Hematopoietic multipotent progenitor cell treated with erythropoietin and hydrocortisone succinate and interleukin-3 and kit ligand, for 6 days (in vitro differentiated cells): ENCODE results near the gene SLC45A1.
A peak's percentile ranks its signal among the peaks of the same experiment; 100 is the strongest.
"Not testable (repeated sequence)": the region's sequence is repeated elsewhere in the genome, so short reads cannot be mapped to it uniquely, and the experiment has no call there.

Source experiments
- DNase-seq: peaks from one replicate; pipeline ENCODE4 v3.0.0-alpha.2; 2015

SLC45A1 gene

DNA sequence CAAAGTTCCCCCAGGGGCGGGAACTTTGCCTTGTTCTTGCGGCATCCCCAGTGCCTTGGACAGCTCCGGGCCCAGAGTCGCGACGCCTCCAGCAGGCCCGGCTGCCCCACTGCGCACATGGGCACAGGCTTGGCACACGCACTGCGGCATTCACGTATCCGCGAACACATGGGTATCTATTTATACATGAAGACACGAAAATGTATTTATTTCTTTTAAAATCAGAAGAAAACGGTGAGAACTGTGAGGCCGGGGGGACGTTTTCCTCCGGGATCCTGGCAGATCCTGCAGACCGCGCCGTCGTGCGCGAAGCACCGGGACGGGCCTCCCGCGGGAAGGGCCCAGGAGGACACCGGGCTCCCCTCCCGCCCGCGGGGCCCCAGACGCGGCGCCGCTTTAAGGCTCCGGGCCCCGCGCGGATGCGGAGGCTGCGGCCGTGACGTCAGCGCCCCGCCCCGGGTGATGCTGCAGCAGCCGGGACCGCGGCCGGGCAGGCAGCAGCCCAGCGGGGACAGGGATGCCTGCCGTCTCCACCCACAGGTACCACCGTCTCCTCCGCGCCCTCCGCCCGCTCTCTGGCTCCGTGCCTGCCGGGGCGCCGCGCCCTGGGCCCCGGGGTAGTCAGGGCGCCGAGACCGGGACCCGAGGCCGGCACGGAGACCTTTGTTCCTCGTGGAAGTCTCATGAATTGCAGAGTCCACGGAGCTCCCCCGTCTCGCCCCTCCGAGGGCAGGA is at the start of gene SLC45A1:
Gene SLC45A1, plus strand, starts transcription at position 468 of the 735 bp plus-strand sequence. CDS start 6,216 bp downstream, outside the sequence.
- DNase-seq, result peak; percentile 49

DNA sequence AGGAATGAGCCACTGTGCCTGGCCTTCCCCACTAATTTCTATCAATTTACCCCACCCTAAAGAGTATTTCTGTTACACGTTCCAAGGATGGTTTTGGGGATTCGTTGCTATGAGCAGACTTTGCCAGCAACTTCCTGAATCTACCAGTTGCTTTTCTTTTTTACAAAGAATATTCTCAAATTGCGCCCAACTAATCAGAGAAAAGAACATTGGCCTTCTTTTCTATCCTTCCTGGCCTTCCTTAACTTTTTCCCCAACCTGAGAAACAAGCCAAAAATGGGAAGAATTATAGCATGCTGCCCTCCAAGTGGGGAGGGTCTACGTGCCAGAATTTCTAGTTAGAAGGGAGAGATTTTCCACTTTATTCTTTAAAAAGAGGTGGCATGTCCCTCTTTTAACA is 44.9 kb upstream of the SLC45A1 start:
- no peak for DNase-seq

DNA sequence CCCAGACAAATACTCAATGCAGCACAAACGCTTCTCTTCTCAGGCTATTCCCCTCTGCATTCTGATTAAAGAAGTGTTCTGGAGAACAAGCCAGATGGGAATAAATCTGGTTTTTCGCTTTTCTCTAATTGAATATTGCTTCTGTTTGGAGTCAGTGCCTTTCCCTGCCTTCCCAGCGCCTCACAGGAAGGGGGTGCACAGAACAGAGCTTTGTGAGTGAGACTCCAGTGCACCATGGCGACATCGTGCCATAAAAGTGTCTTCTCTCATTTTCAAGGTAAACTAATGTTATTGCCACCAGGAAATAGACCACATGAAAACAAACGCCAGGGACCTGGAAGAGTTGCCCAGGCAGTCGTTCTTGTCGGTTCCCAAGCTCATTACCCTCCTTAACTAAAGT is 43.6 kb upstream of the SLC45A1 start:
- no peak for DNase-seq

DNA sequence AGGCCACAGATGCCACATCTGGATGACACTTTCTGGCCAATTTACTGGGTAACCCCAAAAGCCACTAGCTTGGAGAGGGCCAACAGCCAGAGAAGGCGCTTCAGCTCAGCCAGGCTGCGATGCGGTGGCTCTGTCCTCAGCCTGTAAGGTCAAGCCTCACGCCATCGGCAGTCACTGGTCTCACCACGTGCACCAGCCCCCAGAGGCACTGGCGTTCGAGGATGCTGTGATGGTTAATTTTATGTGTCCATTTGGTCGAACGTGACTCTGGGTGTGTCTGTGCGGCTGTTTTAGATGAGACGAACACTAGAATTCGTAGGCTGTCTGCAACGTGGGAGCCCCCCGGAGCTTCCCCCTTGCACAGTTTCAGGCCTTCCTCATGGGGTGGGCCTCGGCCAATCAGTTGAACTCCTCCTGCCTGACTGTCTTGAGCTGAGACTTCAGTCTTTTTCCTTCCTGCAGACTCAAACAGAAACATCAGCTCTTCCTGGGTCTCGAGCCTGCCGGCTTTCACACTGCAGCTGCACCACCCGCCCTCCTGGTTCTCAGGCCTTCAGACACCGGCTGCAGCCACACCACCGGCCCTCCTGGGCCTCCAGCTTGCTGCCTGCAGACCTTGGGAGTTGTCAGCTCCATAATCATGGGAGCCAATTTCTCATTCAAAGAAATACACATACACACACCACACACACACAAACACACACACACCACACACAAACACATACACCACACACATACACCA is 41.6 kb upstream of the SLC45A1 start:
- no peak for DNase-seq

DNA sequence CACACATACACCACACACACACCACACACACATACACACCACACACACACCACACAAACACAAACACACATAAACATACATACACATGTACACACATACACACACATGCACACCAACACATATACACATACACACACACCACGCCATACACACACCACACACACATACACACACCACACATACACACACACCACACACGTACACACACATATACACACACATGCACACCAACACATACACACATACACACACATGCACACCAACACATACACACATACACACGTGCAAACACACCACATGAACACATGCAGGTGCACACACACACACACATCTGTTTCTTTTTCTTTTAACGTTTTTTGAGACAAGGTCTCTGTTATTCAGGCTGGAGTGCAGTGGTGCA is 41.0 kb upstream of the SLC45A1 start:
- no peak for DNase-seq

DNA sequence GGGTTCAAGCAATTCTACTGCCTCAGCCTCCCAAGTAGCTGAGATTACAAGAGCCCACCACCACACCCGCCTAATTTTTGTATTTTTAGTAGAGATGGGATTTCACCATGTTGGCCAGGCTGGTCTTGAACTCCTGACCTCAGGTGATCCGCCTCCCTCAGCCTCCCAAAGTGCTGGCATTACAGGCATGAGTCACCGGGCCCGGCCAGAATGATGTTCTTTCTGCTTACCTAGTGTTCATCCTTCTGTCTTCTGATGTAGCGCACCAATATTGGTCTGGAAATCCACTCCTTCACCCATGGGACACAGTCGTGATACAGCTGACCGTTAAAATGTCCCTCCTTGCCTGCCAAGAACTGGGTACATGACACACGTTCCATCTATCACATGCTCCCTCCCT is 39.2 kb upstream of the SLC45A1 start:
- DNase-seq, result not testable (repeated sequence)

DNA sequence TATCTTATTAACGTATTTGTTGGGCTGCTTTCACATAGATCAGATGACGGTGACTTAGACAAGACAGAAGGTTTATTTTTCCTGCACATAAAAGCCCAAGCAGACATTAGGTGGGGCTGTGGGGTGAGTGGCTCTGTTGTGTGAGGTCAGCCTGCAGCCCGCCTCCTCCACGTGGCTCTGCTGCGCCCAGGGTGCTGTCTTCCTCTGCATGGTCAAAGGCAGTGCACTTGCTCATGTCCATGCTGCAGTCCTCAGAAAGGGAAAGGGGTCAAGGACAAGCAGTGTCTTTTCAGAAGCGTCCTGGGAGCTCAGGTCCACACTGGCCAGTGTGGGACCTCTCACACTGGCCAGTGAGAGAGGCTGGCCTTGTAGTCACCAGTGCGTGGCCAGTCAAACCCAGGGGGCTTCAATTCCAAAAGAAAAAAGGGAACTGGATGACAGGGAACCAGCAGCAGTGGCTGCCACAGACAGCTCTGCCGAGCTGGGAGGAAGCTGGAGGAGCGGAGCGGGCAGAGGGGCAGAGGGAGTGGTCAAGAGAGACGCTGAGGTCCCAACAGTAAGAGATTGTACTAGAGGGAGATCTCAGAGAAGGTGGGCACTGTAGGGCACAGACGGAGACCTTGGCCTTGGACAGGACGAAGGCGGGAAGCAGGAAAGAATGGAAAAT is 35.9 kb upstream of the SLC45A1 start:
- DNase-seq, result no peak

DNA sequence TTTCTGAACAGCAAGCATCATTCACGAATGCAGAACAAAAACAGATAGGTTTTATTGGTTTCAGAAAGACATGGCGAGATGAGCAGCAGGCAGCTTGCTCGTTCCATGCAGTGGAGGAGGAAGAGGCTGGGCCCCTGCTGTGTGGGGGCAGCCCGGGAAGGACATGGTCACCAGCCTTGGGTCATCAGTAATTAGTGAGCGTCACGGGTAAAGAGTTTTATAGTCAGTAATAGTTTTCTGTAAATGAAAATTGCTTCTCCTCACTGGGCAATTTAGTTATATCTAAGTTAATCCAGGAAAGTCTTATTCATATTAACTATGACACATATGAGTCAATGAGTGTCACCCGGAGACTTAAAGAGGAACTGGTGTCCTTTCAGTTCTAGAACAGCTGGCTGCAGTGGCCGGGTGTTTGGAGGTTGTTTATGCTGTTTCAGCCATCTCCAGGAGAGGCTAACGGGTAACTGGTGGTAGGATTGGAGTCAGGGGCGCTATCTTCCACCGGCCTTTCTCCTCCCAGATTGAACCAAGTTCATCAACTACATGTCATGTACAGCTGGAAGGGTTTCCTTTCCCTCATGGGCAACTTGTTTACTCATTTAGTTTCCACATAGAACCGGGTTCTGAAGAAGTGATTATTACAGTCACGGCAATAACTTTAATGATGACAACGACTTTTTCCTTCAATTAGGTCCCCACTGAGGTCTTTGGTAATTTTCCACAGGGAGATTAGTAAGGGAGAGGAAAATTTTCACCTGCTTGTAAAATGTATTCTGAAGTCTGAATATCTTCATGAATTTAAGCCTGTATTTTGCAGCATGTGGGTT is 34.6 kb upstream of the SLC45A1 start:
- DNase-seq, result peak; percentile 16

DNA sequence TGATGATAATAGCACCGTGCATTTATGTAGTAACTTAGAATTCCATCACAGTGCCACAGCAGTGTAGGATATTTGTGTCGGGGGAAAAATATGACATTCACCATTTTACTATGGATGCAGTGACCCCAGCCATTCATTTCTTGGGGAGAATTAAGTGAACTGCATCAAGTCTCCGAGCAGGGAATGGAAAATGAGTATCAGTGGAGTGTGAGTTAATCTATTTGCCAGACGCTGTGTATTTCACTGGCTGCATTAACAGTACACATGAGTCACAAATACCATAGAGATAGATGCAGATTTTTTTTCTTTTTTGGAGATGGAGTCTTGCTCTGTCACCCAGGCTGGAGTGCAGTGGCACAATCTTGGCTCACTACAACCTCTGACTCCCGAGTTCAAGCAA is 33.8 kb upstream of the SLC45A1 start:
- DNase-seq, result no peak

DNA sequence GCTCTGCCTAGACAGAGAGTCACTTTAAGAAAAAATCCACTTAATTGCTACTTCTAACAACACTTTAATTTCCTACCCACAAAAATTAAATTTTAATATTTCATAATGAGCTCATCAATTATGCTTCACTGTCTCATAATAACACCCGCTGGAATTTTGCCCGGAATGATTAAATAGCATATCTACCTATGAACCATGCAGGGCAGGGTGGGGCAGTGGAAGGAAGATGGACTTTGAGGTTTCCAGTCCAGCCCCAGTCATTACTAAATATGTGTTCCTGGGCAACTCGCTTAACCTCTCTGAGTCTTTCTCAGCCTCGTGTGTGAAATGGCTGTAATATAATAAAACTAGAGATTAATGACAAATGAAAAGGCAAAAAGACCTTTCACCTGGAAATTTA is 32.8 kb upstream of the SLC45A1 start:
- DNase-seq, result no peak

DNA sequence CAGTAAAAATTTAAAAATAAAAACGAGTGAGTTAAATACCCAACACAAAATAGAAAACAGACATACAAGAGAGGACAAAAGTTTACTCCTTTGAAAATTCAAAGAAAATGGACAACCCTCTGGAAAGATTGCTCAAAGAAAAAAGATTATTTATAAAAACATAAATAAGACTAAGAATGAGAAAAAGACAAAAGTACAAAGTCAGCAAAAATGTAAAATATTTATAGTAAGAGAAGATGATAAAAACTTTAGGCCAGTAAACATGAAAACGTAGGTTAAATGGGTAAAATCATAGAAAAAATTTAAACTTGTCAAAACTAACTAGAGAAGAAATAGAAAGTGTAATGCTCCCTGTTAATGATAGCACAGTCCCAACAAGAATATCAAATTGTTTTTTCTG is 31.9 kb upstream of the SLC45A1 start:
- no peak for DNase-seq

DNA sequence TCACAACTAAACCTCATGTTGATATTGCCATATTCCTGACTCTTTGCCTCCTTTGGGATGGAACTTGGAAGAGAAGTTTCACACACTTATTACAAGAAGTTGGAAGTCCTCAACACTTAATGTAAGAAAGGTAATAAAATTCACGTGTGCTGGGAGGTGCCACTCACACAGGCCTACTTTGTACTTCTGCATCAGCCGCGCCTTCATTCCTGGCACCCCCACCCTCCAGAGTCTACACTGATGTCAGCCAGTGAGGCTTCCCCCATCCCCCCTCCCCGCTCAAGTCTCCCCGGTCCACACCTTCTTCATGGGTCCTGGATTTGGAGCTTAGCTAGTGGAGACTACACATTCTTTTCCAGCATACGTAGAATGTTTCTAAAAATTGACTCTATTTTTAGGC is 24.8 kb upstream of the SLC45A1 start:
- DNase-seq, result no peak

DNA sequence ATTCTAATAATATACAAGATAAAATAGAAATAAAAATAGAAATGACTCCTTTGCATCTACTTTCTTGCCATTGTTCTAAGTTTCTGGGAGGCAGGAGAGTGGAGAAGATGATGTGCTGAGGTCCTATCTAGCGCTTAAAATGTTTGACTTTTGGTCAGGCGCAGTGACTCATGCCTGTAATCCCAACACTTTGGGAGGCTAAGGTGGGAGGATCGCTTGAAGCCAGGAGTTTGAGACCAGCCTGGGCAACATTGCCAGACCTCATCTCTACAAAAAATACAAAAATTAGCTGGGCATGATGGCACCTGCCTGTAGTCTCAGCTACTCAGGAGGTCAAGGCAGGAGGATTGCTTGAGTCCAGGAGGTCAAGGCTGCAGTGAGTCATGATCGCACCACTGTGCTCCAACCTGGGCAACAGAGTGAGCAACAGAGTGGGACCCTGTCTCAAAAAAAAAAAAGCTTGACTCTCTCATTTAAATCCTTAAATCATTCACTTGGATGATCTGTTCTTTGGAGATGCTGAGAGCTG is 24.2 kb upstream of the SLC45A1 start:
- no peak for DNase-seq

DNA sequence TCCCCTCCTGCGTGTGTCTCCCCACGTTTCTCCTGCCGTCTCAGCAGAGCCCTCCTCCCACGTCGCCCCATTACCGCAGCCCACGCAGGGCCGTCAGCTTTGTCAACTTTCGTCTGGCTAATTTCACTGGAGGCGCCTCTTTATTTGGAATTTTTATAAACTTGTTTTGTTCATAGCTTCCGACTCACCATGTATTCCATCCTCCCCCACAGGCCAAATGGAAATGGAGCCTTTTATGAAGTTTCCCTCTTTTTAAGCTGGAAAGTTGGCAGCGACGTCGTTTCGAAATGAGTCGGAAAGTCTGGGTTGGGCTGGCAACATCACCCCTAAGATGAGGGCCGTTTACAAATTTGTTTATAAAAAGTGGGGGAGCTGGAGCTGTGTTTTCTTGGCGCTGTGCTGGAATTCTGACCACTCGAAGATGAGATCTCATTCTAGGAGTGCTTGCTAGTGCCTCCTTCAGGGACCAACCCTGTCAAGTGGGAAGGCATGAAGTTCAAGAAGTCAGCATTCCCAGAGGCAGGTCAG is 23.7 kb upstream of the SLC45A1 start:
- DNase-seq, result no peak

DNA sequence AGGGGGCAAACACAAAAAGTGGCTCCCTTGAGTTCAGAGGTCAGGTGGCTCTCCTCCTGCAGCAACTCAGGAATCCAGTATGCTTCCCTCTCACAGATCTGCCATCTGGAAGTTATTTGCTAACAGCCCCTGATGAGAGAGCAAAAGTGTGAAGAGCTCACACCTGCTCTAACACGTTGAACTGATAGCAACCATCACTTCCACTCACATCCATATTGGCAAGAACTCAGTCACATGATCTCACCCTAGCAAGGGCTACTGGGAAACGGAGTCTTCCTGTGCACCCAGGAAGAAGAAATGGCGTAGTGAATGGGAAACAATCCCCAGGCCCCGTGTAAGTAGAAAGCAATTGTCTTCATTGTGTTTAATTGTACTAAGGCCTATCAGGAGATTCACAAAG is 20.7 kb upstream of the SLC45A1 start:
- DNase-seq, result no peak

DNA sequence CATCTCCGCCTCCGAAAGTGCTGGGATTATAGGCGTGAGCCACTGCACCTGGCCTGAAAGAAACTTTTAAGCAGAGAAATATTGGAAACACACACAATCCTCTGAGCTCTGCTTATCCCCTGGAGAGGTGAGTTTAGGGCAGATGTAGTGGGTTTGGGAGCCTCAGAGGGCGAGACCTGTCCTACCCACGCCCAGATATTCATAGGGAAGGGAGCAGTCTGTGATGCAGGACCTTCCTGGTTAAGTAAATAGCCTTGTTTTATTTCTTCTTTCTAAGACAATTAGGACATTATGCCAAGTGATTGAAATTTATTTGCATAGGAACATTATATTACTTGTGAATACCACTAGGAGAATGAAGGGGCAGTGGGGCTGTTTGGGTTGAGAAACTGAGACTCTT is 18.0 kb upstream of the SLC45A1 start:
- DNase-seq, result no peak

DNA sequence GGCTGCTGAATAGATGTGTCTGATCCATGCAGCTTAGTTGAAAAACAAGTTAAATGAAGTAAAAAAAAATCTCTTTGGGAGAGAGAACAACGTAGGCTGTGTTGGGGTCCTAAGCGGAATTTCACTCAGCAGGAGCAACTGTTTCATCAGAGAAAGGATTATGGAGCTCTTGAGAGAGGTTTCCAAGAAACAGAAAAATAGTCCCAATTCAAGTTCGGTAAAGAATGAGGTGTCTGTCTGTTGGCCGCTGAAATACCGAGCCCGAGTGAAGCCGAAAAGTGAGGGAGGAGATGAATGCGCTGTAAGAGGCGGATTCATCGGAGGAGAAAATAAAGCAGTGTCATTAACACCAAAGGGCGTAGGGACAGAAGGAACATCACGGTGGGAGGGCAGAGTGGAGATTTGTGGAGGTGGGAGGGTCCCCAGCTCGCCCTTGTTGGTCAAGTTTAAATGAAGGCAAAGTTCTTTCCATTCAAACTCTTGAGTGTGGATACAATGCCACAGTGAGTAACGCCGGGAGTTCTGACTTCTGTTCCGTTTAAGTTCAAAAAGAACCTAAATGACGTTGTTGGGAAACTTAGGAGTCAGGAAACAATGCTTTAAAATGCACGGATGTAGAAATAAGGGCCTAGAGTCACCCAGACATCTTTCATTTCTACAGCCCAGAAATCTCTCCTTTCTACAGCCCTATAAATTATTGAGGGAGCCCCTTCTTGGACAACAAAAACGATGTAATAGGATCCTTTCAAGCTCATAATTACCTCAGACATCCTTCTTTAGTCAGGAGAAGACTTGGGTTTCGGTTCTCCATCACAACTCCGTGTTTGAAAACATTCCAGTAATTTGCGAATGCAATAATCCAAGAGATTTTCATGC is 15.6 kb upstream of the SLC45A1 start:
- DNase-seq, result no peak

DNA sequence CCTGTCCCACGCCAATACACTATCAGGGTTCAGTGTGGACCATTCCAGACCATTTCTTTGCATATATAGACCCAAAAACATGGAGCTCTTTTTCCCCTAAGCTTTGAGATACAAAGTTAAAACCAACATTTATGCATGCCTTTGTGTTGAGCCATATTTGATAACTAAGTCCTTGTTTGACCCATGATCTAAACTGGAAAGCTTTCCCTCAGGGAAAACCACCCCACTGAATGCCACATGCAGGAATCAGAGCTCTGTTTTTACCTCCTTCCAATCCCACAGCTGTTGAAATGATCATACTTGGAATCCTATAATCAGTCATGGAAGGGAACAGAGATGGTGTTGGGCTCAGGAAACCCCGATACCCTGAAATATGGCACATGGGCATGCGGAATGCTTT is 14.8 kb upstream of the SLC45A1 start:
- no peak for DNase-seq

DNA sequence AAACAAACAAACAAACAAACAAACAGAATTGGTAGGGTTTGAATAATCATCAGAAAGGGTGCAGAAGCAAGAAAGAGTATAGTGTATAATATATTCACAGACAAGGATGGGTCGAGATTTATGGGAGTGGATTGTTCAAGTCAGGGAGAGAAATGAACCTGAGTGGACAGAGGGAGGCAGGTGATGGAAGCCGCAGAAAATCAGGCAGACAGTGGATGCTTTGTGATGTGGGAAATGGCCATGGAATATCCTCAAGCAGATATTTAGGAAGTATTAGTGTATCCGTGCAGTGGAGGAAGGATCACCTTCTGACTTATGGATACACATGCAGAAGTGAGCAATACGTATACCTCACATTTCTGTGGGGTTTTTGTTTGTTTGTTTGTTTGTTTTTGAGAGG is 14.0 kb upstream of the SLC45A1 start:
- no peak for DNase-seq

DNA sequence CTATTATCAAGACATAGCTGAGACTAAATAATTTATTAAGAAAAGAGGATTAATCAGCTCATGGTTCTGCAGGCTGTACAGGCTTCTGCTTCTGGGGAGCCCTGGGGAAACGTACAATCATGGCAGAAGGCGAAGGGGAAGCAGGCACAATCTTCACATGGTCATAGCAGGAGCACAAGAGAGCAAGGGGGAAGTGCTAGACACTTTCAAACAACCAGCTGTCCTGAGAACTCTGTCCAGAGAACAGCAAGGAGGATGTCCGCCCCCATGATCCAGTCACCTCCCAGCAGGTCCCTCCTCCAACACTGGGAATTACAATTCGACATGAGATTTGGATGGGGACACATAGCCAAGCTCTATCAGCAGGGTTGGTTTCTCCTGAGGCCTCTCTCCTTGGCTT is 10.3 kb upstream of the SLC45A1 start:
- DNase-seq, result no peak

DNA sequence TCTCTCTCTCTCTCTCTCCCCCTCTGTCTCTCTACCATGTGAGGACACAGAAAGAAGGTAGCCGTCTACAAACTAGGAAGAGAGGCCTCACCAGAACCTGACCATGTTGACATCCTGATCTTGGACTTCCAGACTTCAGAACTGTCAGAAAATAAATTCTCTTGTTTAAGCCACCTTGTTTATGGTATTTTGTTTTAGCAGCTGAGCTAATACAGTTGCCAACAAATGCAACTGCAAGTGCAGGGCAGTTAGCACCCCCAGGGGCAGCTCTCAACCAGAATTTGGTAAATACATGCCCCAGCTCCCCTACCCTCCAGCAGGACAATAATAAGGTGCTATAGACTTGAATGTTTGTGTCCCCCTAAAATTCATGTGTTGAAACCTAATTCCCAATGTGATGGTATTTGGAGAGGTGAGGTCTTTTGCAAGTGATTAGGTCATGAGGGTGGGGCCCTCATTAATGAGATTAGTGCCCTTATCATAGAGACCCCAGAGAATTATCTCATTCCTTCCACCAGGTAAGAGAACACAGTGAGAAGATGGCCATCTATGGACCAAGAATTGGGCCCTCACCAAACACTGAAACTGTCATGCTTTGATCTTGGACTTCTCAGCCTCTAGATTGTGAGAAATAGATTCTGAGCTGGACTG is 6.7 kb upstream of the SLC45A1 start:
- no peak for DNase-seq
